Measurements from ENCODE around the gene ALMS1. TPM values are rescaled to one million over a fixed set of nuclear protein-coding genes. Genes with fewer than 3 reads are reported as not detected.

ALMS1 gene
- polyA plus RNA-seq, 3 donors = 0.55 to 5.2 (median 0.64) TPM

DNA sequence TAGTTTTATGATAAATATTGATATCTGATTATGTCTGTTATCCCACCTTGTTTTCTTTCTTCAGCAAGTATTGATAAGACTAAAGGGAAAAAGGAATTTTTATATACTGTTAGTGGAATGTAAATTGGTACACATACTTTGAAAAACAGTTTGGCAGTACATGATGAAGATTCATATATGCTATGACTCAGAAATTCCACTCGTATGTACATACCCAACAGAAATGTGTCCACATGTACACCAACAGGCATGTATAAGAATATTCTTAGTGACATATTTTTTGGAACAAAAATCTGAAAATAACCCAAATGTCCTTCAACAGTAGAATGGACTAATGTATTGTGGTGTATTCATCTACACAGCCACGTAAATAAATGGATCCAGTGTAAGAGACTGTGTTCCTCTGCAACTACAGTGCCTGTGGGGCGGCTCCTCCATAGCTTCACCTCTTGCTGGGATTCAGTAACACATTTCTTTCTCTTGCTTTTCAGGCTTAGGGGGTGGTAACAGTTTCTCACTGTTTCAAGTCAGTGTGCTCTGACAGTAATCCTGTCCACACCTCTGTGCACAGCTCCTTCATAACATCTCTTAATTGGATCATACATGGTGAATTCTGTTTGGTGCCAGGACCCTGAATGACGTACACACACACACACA is 35.5 kb upstream of the ALMS1 start:
- Histone ChIP-seq H2AFZ (ENCODE audit: insufficient read depth, low read depth, low read length, poor library complexity, severe bottlenecking) (no peak overlapping the region), H3K4me3 (replicated peaks in 1 of 3; ENCODE audit: low read depth in 2 of 3, low read length in 3 of 3) (no peak overlapping the region), H3K27ac (ENCODE audit: low read depth in 1 of 2, low read length in 2 of 2) (no peak overlapping the region), H3K27me3 (ENCODE audit: control insufficient read depth in 2 of 2, insufficient read depth in 2 of 2, low read length in 2 of 2) (no peaks in the 10 kb centered on the region), H3K4me2 (replicated peaks; ENCODE audit: extremely low read depth, low read length, poor library complexity, severe bottlenecking) (no peak overlapping the region), H3K4me1 (ENCODE audit: control insufficient read depth in 1 of 2, insufficient read depth in 2 of 2, low read length in 2 of 2) (no peaks in the 10 kb centered on the region), H3K36me3 (replicated peaks in 1 of 2; ENCODE audit: control insufficient read depth in 1 of 2, insufficient read depth in 2 of 2, low read length in 2 of 2) (no peaks in the 10 kb centered on the region), H3K9ac (ENCODE audit: insufficient read depth, low read length, poor library complexity, severe bottlenecking) (no peak overlapping the region), H4K20me1 (ENCODE audit: insufficient read depth, low read length) (no peaks in the 10 kb centered on the region), H3K9me3 (replicated peaks in 1 of 2; ENCODE audit: control insufficient read depth in 1 of 2, insufficient read depth in 1 of 2, low read length in 2 of 2) (no peaks in the 10 kb centered on the region), H3K79me2 (ENCODE audit: insufficient read depth, low read length) (no peaks in the 10 kb centered on the region)
- TF ChIP-seq, protein P1, sequence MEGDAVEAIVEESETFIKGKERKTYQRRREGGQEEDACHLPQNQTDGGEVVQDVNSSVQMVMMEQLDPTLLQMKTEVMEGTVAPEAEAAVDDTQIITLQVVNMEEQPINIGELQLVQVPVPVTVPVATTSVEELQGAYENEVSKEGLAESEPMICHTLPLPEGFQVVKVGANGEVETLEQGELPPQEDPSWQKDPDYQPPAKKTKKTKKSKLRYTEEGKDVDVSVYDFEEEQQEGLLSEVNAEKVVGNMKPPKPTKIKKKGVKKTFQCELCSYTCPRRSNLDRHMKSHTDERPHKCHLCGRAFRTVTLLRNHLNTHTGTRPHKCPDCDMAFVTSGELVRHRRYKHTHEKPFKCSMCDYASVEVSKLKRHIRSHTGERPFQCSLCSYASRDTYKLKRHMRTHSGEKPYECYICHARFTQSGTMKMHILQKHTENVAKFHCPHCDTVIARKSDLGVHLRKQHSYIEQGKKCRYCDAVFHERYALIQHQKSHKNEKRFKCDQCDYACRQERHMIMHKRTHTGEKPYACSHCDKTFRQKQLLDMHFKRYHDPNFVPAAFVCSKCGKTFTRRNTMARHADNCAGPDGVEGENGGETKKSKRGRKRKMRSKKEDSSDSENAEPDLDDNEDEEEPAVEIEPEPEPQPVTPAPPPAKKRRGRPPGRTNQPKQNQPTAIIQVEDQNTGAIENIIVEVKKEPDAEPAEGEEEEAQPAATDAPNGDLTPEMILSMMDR (IDR thresholded peaks at IDR 0.05) = no peak
- no peak for DNase-seq
- Mint-ChIP-seq H3K9me3 (peaks cover 0 to 6% (median 0%) of the 10 kb centered on the region in 7 donors), H3K4me3 (no peak overlapping the region), H3K36me3 (no peaks in the 10 kb centered on the region), H3K27ac (no peak overlapping the region), H3K4me1 (no peaks in the 10 kb centered on the region), H3K27me3 (ENCODE audit: low read depth in 3 of 3) (peaks cover 4 to 17% (median 9%) of the 10 kb centered on the region in 3 donors)
- intact Hi-C loops (cut with micrococcal nuclease) = no loop called here
- WGBS (ENCODE audit: insufficient coverage) = 80% methylated on average over 2 of the region's 4 CpGs

DNA sequence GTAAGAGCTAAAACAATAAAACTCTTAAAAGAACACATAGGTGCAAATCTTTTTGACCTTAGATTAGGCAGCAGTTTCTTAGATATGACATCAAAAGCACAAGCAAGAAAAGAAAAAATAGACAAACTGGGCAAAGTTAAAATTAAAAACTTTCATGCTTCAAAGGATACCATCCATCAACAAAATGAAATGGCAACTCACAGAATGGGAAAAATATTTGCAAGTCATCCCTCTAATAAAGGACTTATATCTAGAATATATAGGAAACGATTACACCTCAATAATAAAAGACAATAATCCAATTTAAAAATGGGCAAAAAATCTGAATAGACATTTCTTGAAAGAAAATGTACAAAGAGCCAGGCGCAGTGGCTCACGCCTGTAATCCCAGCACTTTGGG is 29.5 kb upstream of the ALMS1 start:
- no peak overlapping the region for H3K4me3 Mint-ChIP-seq
- DNase-seq = no peak
- no peak overlapping the region for H3K27ac ChIP-seq (ENCODE audit: low read depth in 1 of 2, low read length in 2 of 2)
- no CpG with 5 or more reads among the region's 3 CpGs for WGBS (ENCODE audit: insufficient coverage)
- H3K36me3 ChIP-seq (replicated peaks in 1 of 2; ENCODE audit: control insufficient read depth in 1 of 2, insufficient read depth in 2 of 2, low read length in 2 of 2) = no peaks in the 10 kb centered on the region
- no peaks in the 10 kb centered on the region for H3K4me1 ChIP-seq (ENCODE audit: control insufficient read depth in 1 of 2, insufficient read depth in 2 of 2, low read length in 2 of 2)
- H2AFZ ChIP-seq (ENCODE audit: insufficient read depth, low read depth, low read length, poor library complexity, severe bottlenecking) = no peak overlapping the region
- H3K27ac Mint-ChIP-seq = no peak overlapping the region
- H3K27me3 Mint-ChIP-seq (ENCODE audit: low read depth in 3 of 3) = peaks cover 9 to 24% (median 20%) of the 10 kb centered on the region in 3 donors
- H3K4me2 ChIP-seq (replicated peaks; ENCODE audit: extremely low read depth, low read length, poor library complexity, severe bottlenecking) = no peak overlapping the region
- H3K9ac ChIP-seq (ENCODE audit: insufficient read depth, low read length, poor library complexity, severe bottlenecking) = no peak overlapping the region
- no peaks in the 10 kb centered on the region for H3K36me3 Mint-ChIP-seq
- peaks cover 0 to 3% (median 0%) of the 10 kb centered on the region in 7 donors for H3K9me3 Mint-ChIP-seq
- no peaks in the 10 kb centered on the region for H3K9me3 ChIP-seq (replicated peaks in 1 of 2; ENCODE audit: control insufficient read depth in 1 of 2, insufficient read depth in 1 of 2, low read length in 2 of 2)
- intact Hi-C loops (cut with micrococcal nuclease) = no loop called here
- H3K79me2 ChIP-seq (ENCODE audit: insufficient read depth, low read length) = no peaks in the 10 kb centered on the region
- no peaks in the 10 kb centered on the region for H4K20me1 ChIP-seq (ENCODE audit: insufficient read depth, low read length)
- TF ChIP-seq, protein P1 (IDR thresholded peaks at IDR 0.05) = no peak
- H3K4me3 ChIP-seq (replicated peaks in 1 of 3; ENCODE audit: low read depth in 2 of 3, low read length in 3 of 3) = no peak overlapping the region
- no peaks in the 10 kb centered on the region for H3K27me3 ChIP-seq (ENCODE audit: control insufficient read depth in 2 of 2, insufficient read depth in 2 of 2, low read length in 2 of 2)
- no peaks in the 10 kb centered on the region for H3K4me1 Mint-ChIP-seq
